HG02973 (cell line): ENCODE results near the gene GLTP.
A peak's percentile ranks its signal among the peaks of the same experiment; 100 is the strongest.
"Not testable (repeated sequence)": the region's sequence is repeated elsewhere in the genome, so short reads cannot be mapped to it uniquely, and the experiment has no call there.

ENCODE experiments used
- ATAC-seq: cut with Tn5 transposase; IDR thresholded peaks from one replicate; pipeline ENCODE4 v1.9.1; 2021; ENCODE audit warnings: moderate library complexity; ENCODE audit not compliant: unreplicated experiment

Gene GLTP

GRCh38 chr12:109902891-109903418 is 22.6 kb upstream of the GLTP start:
- no peak for ATAC-seq

GRCh38 chr12:109900752-109901580 is 20.6 kb upstream of the GLTP start:
- no peak for ATAC-seq

GRCh38 chr12:109899783-109900751 is 19.7 kb upstream of the GLTP start, which contains the start of gene TCHP:
TCHP (plus strand) TSS chr12:109900274; CDS start chr12:109903027, 2,753 bp downstream.
- no peak for ATAC-seq

GRCh38 chr12:109899345-109899744 is 19.0 kb upstream of the GLTP start:
- not testable (repeated sequence) for ATAC-seq

- no peak for ATAC-seq
These were observed 16.7 kb upstream of the GLTP start for GRCh38 chr12:109897029-109897428.

- no peak for ATAC-seq
These were observed 15.8 kb upstream of the GLTP start for GRCh38 chr12:109896188-109896587.

- ATAC-seq = no peak
These were observed 14.6 kb upstream of the GLTP start for GRCh38 chr12:109894939-109895338.

GRCh38 chr12:109893261-109893995 is 13.1 kb upstream of the GLTP start:
- no peak for ATAC-seq

- peak; percentile 82 for ATAC-seq
These were observed 12.4 kb upstream of the GLTP start for GRCh38 chr12:109892748-109893147.

- ATAC-seq = no peak
These were observed 11.9 kb upstream of the GLTP start for GRCh38 chr12:109892165-109892715.

- not testable (repeated sequence) for ATAC-seq
These were observed 11.4 kb upstream of the GLTP start for GRCh38 chr12:109891731-109892130.

GRCh38 chr12:109890620-109891170 is 10.4 kb upstream of the GLTP start:
- no peak for ATAC-seq

GRCh38 chr12:109888179-109889020 is 8.1 kb upstream of the GLTP start:
- no peak for ATAC-seq

- no peak for ATAC-seq
These were observed 5.3 kb upstream of the GLTP start for GRCh38 chr12:109885616-109886015.

- ATAC-seq = no peak
These were observed 3.1 kb upstream of the GLTP start for GRCh38 chr12:109883461-109883860.

- no peak for ATAC-seq
These were observed 1.4 kb upstream of the GLTP start for GRCh38 chr12:109881752-109882151.

- no peak for ATAC-seq
These were observed 597 bp upstream of the GLTP start for GRCh38 chr12:109880938-109881337.

GRCh38 chr12:109879351-109880042 is 844 bp downstream of the GLTP start:
- ATAC-seq = no peak

- ATAC-seq = no peak
These were observed 1.6 kb downstream of the GLTP start for GRCh38 chr12:109878749-109879148.
